ENCODE results near the gene EFCAB6.

- TF ChIP-seq CTCF (IDR thresholded peaks at IDR 0.05) (no peak), POLR2A (IDR thresholded peaks at IDR 0.05) (no peak)
These were observed 28.7 kb upstream of the EFCAB6 start for GRCh38 chr22:43840851-43841250.
